HL-60 (cell line): ENCODE data around the gene HIF1A.

ENCODE experiments used
- DNase-seq, 2 experiments: peaks; one replicate each; pipeline ENCODE4 v3.0.0-alpha.2; 2010 to 2020; ENCODE audit warnings: low read depth in 1 of 2, low spot score in 1 of 2
- H3K27ac ChIP-seq: fragments of 250-450 bp; sonication (Bioruptor Pico); replicated peaks from 2 replicates; pipeline ENCODE4 v1.5.1; 2020; ENCODE audit warnings: mild to moderate bottlenecking, moderate library complexity
- H3K27me3 ChIP-seq: fragments of 250-450 bp; sonication (Bioruptor Pico); 2 replicates; pipeline ENCODE4 v1.5.1; 2021; ENCODE audit warnings: mild to moderate bottlenecking, moderate library complexity; ENCODE audit not compliant: insufficient read depth, poor library complexity, severe bottlenecking
- H3K4me3 ChIP-seq: replicated peaks from 2 replicates; pipeline ENCODE4 v1.5.1; 2011; ENCODE audit warnings: mild to moderate bottlenecking, control low read depth, low read length; ENCODE audit not compliant: insufficient read depth
- GABPA ChIP-seq: IDR thresholded peaks from 2 replicates; pipeline ENCODE4 v1.6.1; 2012; ENCODE audit warnings: low read depth
- POLR2AphosphoS5 ChIP-seq: IDR thresholded peaks from 2 replicates; pipeline ENCODE4 v1.6.1; 2012; ENCODE audit warnings: low read depth
- SPI1 ChIP-seq: IDR thresholded peaks from 2 replicates; pipeline ENCODE4 v1.6.1; 2012; ENCODE audit warnings: low read depth, mild to moderate bottlenecking, borderline replicate concordance
- TF ChIP-seq, protein P1 (sequence below): IDR thresholded peaks from 2 replicates; pipeline ENCODE4 v1.6.1; 2012; ENCODE audit warnings: low read depth; ENCODE audit not compliant: insufficient replicate concordance
- TF ChIP-seq, protein P2 (sequence below): IDR thresholded peaks from one replicate; pipeline ENCODE4 v1.5.1; 2011; ENCODE audit warnings: low read length, control low read depth, inconsistent platforms; ENCODE audit not compliant: insufficient read depth

The HIF1A gene

DNA sequence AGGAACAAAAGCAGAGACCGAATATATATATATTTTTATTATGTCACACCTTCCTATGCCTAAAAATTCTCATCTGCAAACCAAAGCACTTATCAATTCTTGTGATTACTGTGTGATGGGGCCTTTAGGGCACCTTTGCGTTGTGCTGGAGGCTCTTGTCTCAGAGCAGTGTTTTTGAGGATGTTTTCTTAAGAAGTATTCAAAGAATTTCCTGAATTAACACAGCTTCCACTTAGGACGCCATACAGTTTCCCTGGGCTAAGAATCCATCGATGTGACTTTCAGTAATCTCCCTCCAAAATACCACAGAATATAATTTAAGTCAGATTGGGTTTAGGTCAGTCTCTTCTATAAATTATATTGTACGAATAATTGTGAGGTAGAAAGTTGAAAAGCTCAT, 22.0 kb upstream of the HIF1A start:
- H3K27ac ChIP-seq: no peak overlapping the region
- TF ChIP-seq SPI1: no peak
- TF ChIP-seq, protein P1, sequence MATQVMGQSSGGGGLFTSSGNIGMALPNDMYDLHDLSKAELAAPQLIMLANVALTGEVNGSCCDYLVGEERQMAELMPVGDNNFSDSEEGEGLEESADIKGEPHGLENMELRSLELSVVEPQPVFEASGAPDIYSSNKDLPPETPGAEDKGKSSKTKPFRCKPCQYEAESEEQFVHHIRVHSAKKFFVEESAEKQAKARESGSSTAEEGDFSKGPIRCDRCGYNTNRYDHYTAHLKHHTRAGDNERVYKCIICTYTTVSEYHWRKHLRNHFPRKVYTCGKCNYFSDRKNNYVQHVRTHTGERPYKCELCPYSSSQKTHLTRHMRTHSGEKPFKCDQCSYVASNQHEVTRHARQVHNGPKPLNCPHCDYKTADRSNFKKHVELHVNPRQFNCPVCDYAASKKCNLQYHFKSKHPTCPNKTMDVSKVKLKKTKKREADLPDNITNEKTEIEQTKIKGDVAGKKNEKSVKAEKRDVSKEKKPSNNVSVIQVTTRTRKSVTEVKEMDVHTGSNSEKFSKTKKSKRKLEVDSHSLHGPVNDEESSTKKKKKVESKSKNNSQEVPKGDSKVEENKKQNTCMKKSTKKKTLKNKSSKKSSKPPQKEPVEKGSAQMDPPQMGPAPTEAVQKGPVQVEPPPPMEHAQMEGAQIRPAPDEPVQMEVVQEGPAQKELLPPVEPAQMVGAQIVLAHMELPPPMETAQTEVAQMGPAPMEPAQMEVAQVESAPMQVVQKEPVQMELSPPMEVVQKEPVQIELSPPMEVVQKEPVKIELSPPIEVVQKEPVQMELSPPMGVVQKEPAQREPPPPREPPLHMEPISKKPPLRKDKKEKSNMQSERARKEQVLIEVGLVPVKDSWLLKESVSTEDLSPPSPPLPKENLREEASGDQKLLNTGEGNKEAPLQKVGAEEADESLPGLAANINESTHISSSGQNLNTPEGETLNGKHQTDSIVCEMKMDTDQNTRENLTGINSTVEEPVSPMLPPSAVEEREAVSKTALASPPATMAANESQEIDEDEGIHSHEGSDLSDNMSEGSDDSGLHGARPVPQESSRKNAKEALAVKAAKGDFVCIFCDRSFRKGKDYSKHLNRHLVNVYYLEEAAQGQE: no peak
- TF ChIP-seq, protein P2, sequence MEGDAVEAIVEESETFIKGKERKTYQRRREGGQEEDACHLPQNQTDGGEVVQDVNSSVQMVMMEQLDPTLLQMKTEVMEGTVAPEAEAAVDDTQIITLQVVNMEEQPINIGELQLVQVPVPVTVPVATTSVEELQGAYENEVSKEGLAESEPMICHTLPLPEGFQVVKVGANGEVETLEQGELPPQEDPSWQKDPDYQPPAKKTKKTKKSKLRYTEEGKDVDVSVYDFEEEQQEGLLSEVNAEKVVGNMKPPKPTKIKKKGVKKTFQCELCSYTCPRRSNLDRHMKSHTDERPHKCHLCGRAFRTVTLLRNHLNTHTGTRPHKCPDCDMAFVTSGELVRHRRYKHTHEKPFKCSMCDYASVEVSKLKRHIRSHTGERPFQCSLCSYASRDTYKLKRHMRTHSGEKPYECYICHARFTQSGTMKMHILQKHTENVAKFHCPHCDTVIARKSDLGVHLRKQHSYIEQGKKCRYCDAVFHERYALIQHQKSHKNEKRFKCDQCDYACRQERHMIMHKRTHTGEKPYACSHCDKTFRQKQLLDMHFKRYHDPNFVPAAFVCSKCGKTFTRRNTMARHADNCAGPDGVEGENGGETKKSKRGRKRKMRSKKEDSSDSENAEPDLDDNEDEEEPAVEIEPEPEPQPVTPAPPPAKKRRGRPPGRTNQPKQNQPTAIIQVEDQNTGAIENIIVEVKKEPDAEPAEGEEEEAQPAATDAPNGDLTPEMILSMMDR: no peak
- no peak for TF ChIP-seq POLR2AphosphoS5
- no peak for TF ChIP-seq GABPA
- H3K4me3 ChIP-seq: no peak overlapping the region
- no peak for DNase-seq
- H3K27me3 ChIP-seq: no peaks in the 10 kb centered on the region

DNA sequence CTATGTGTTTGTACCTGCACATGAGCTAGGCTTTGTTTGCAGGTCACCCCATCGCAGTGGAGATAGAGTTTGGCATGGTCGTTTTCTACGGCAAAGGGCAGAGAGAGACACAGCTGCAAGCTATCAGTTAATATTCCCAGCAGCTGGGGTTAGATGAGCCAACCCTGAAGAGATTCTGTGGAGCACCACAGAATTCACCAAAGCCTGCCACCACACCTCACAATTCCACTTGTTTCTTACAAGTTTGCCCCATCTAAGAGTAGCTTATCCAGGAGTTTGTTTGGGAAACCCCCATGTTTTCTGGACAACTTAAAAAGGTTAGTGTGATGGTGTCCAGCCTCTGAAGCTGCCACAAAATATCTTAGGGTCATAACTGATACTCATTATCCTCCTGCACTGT, 20.0 kb upstream of the HIF1A start:
- Histone ChIP-seq H3K27me3 (no peaks in the 10 kb centered on the region), H3K27ac (no peak overlapping the region), H3K4me3 (no peak overlapping the region)
- TF ChIP-seq, protein P2: no peak
- no peak for TF ChIP-seq POLR2AphosphoS5
- TF ChIP-seq GABPA: no peak
- no peak for TF ChIP-seq SPI1
- TF ChIP-seq, protein P1: no peak
- DNase-seq: no peak

DNA sequence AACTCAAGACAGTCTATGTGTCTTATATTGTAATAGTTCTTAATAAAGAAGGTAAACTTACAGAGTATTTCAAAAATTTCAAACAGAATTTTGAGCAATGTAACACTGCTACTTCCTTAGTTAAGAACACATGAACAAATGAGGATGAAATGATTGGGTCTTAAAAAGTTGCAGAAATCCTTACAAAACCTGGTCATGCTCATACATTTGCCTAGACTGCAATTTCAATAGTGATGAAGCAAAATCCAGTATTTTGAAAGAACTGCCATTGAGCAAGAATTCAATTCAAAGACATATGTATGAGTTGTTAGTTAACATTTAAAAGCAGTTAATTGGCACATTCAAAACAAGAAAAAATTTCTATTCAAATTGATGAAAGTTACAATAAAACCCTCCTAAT, 17.8 kb upstream of the HIF1A start:
- Histone ChIP-seq H3K27ac (peak overlapping the region; percentile 69), H3K4me3 (no peak overlapping the region), H3K27me3 (no peaks in the 10 kb centered on the region)
- TF ChIP-seq, protein P1: peak; percentile 25
- TF ChIP-seq, protein P2: no peak
- TF ChIP-seq POLR2AphosphoS5 (no peak), GABPA (no peak)
- DNase-seq: peak; percentile 71 to 75
